ENCODE data around the gene GGTLC2. TPM values are rescaled to one million over a fixed set of nuclear protein-coding genes. Genes with fewer than 3 reads are reported as not detected.

Gene GGTLC2
- total RNA-seq, 1 experiment from 2014 or later: not detected

- Histone ChIP-seq H3K4me1 (ENCODE audit: control insufficient read depth, insufficient read depth, low read length) (no peaks in the 10 kb centered on the region), H3K27ac (ENCODE audit: low read length) (no peak overlapping the region), H3K9me3 (ENCODE audit: control insufficient read depth, insufficient read depth, low read depth, low read length) (no peaks in the 10 kb centered on the region), H3K4me3 (ENCODE audit: low read depth in 2 of 2, low read length in 2 of 2) (no peak overlapping the region), H3K36me3 (ENCODE audit: control insufficient read depth, insufficient read depth, low read length) (no peaks in the 10 kb centered on the region), H3K27me3 (ENCODE audit: control insufficient read depth, insufficient read depth, low read length) (no peaks in the 10 kb centered on the region; the same call in 1 of the 2 replicates)
- CTCF ChIA-PET: no interaction called here
- ATAC-seq (no peak), DNase-seq (ENCODE audit: low read depth, low spot score) (no peak)
- POLR2A ChIA-PET: no interaction called here
- BruUV-seq (replicated peaks): no TSS peak
- in situ Hi-C loops (cut with HindIII; ENCODE audit: low pct_unique_long_range_greater_than_20kb, low sequenced_read_pairs): no loop called here
- no peak for TF ChIP-seq TCF7L2 (IDR thresholded peaks at IDR 0.05; ENCODE audit: low read depth, low read length)
- TF ChIP-seq SIN3A (IDR thresholded peaks at IDR 0.05; ENCODE audit: borderline replicate concordance, insufficient read depth, low read depth, low read length): no peak
- no peak for TF ChIP-seq CTCF (IDR thresholded peaks at IDR 0.05)
- no peak for TF ChIP-seq REST (IDR thresholded peaks at IDR 0.05; ENCODE audit: insufficient read depth in 1 of 2, low read depth in 2 of 2, low read length in 1 of 2)
- no peak for TF ChIP-seq POLR2AphosphoS5 (IDR thresholded peaks at IDR 0.05; ENCODE audit: low read depth, low read length)
- intact Hi-C loops (cut with micrococcal nuclease; ENCODE audit: unreplicated experiment): no loop called here
These were observed 40.9 kb upstream of the GGTLC2 start for GRCh38 chr22:22603470-22603947.

GRCh38 chr22:22604326-22605073 is 39.9 kb upstream of the GGTLC2 start:
- CTCF ChIA-PET: no interaction called here
- intact Hi-C loops (cut with micrococcal nuclease; ENCODE audit: unreplicated experiment) (no loop called here), in situ Hi-C loops (cut with HindIII; ENCODE audit: low pct_unique_long_range_greater_than_20kb, low sequenced_read_pairs) (no loop called here)
- Histone ChIP-seq H3K27ac (ENCODE audit: low read length) (no peak overlapping the region), H3K4me3 (ENCODE audit: low read depth in 2 of 2, low read length in 2 of 2) (no peak overlapping the region), H3K27me3 (ENCODE audit: control insufficient read depth, insufficient read depth, low read length) (no peaks in the 10 kb centered on the region; the same call in 1 of the 2 replicates), H3K4me1 (ENCODE audit: control insufficient read depth, insufficient read depth, low read length) (no peaks in the 10 kb centered on the region), H3K36me3 (ENCODE audit: control insufficient read depth, insufficient read depth, low read length) (no peaks in the 10 kb centered on the region), H3K9me3 (ENCODE audit: control insufficient read depth, insufficient read depth, low read depth, low read length) (no peaks in the 10 kb centered on the region)
- POLR2A ChIA-PET: no interaction called here
- ATAC-seq (no peak), DNase-seq (ENCODE audit: low read depth, low spot score) (no peak)
- no peak for TF ChIP-seq TCF7L2 (IDR thresholded peaks at IDR 0.05; ENCODE audit: low read depth, low read length)
- TF ChIP-seq SIN3A (IDR thresholded peaks at IDR 0.05; ENCODE audit: borderline replicate concordance, insufficient read depth, low read depth, low read length): no peak
- no peak for TF ChIP-seq CTCF (IDR thresholded peaks at IDR 0.05)
- TF ChIP-seq POLR2AphosphoS5 (IDR thresholded peaks at IDR 0.05; ENCODE audit: low read depth, low read length): no peak
- TF ChIP-seq REST (IDR thresholded peaks at IDR 0.05; ENCODE audit: insufficient read depth in 1 of 2, low read depth in 2 of 2, low read length in 1 of 2): no peak
- no TSS peak for BruUV-seq (replicated peaks)

Measured in Panc1 (cell line).